Astrocyte (in vitro differentiated cells and primary cell): ENCODE results near the gene AXL. TPM values are rescaled to one million over a fixed set of nuclear protein-coding genes. Genes with fewer than 3 reads are reported as not detected.

Experiments
- DNase-seq: peaks from one replicate; pipeline ENCODE4 v3.0.0-alpha.2; 2010; ENCODE audit warnings: low read depth
- FAIRE-seq: peaks from 2 replicates; lab custom pipeline; 2011; peaks lifted over from hg19 to GRCh38; lab: Jason Lieb, UNC
- H2AFZ ChIP-seq: 2 replicates; pipeline ENCODE4 v1.6.0; 2012; ENCODE audit warnings: low read depth, low read length, inconsistent platforms
- H3K27ac ChIP-seq: 2 replicates; pipeline ENCODE4 v1.5.1; 2011; ENCODE audit warnings: low read depth, low read length, inconsistent platforms
- H3K27me3 ChIP-seq: 2 replicates; pipeline ENCODE4 v1.6.0; 2011; ENCODE audit warnings: low read length, inconsistent platforms; ENCODE audit not compliant: insufficient read depth
- H3K36me3 ChIP-seq: 2 replicates; pipeline ENCODE4 v1.5.1; 2011; ENCODE audit warnings: low read length, inconsistent platforms; ENCODE audit not compliant: insufficient read depth
- H3K4me1 ChIP-seq: 2 replicates; pipeline ENCODE4 v1.5.1; 2011; ENCODE audit warnings: low read length, inconsistent platforms; ENCODE audit not compliant: insufficient read depth
- H3K4me2 ChIP-seq: 2 replicates; pipeline ENCODE4 v1.6.0; 2012; ENCODE audit warnings: low read length, inconsistent platforms
- H3K4me3 ChIP-seq: 2 replicates; pipeline ENCODE4 v1.5.1; 2011; ENCODE audit warnings: low read depth, mild to moderate bottlenecking, low read length, inconsistent platforms; ENCODE audit not compliant: insufficient read depth
- H3K79me2 ChIP-seq: 2 replicates; pipeline ENCODE4 v1.6.0; 2012; ENCODE audit warnings: mild to moderate bottlenecking, low read length, inconsistent platforms; ENCODE audit not compliant: insufficient read depth
- H3K9ac ChIP-seq: 2 replicates; pipeline ENCODE4 v1.6.0; 2012; ENCODE audit warnings: mild to moderate bottlenecking, low read length, inconsistent platforms
- H3K9me3 ChIP-seq: 2 replicates; pipeline ENCODE4 v1.5.1; 2012; ENCODE audit warnings: low read depth, mild to moderate bottlenecking, low read length, inconsistent platforms; ENCODE audit not compliant: insufficient read depth
- H4K20me1 ChIP-seq: 2 replicates; pipeline ENCODE4 v1.6.0; 2012; ENCODE audit warnings: low read length, inconsistent platforms; ENCODE audit not compliant: insufficient read depth
- H3K27ac Mint-ChIP-seq: one replicate; pipeline ENCODE4 v1.8.0; 2021; ENCODE audit warnings: mild to moderate bottlenecking, mixed read lengths; ENCODE audit not compliant: unreplicated experiment
- H3K27me3 Mint-ChIP-seq: one replicate; pipeline ENCODE4 v1.8.0; 2021; ENCODE audit warnings: low read depth, mixed read lengths; ENCODE audit not compliant: unreplicated experiment
- H3K36me3 Mint-ChIP-seq: one replicate; pipeline ENCODE4 v1.8.0; 2021; ENCODE audit warnings: low read depth, mixed read lengths; ENCODE audit not compliant: unreplicated experiment
- H3K4me1 Mint-ChIP-seq: one replicate; pipeline ENCODE4 v1.8.0; 2021; ENCODE audit warnings: low read depth, mixed read lengths; ENCODE audit not compliant: unreplicated experiment
- H3K4me3 Mint-ChIP-seq: one replicate; pipeline ENCODE4 v1.8.0; 2021; ENCODE audit warnings: mild to moderate bottlenecking, moderate library complexity, mixed read lengths; ENCODE audit not compliant: unreplicated experiment
- H3K9me3 Mint-ChIP-seq: one replicate; pipeline ENCODE4 v1.8.0; 2021; ENCODE audit warnings: mild to moderate bottlenecking, mixed read lengths; ENCODE audit not compliant: unreplicated experiment
- CTCF ChIP-seq: IDR thresholded peaks from 2 replicates; pipeline ENCODE4 v1.5.1; 2011; ENCODE audit warnings: low read depth, mild to moderate bottlenecking, inconsistent platforms, low read length, moderate library complexity; ENCODE audit not compliant: insufficient read depth
- EZH2 ChIP-seq: IDR thresholded peaks from 2 replicates; pipeline ENCODE4 v1.6.1; 2012; ENCODE audit warnings: mild to moderate bottlenecking, low read length, inconsistent platforms; ENCODE audit not compliant: insufficient read depth
- total RNA-seq: library from RNA; stranded (reverse); gene quantifications from 2 replicates; pipeline ENCODE4 v1.2.1, GENCODE V29; 2021

The AXL gene
- total RNA-seq, 1 donor from 2014 or later, result 156 TPM

GRCh38 chr19:41265395-41266153, 46.6 kb downstream of the AXL start:
- Histone ChIP-seq H3K4me2 (peak overlapping the region; percentile 99), H3K36me3 (peaks cover 36% of the 10 kb centered on the region), H2AFZ (no peak overlapping the region), H3K4me3 (peak overlapping the region; percentile 87), H3K27me3 (no peaks in the 10 kb centered on the region), H3K4me1 (peaks cover 27% of the 10 kb centered on the region), H4K20me1 (peaks cover 40% of the 10 kb centered on the region), H3K9me3 (no peaks in the 10 kb centered on the region), H3K9ac (peak overlapping the region; percentile 99), H3K79me2 (peaks cover 63% of the 10 kb centered on the region), H3K27ac (peak overlapping the region; percentile 98)
- H3K4me3 Mint-ChIP-seq, result peak overlapping the region; percentile 88
- peaks cover 21% of the 10 kb centered on the region for H3K4me1 Mint-ChIP-seq
- H3K9me3 Mint-ChIP-seq, result no peaks in the 10 kb centered on the region
- TF ChIP-seq EZH2, result no peak
- TF ChIP-seq CTCF, result no peak
- H3K36me3 Mint-ChIP-seq, result peaks cover 4% of the 10 kb centered on the region
- peak overlapping the region; percentile 98 for H3K27ac Mint-ChIP-seq
- no peaks in the 10 kb centered on the region for H3K27me3 Mint-ChIP-seq
- DNase-seq (peak; percentile 13), FAIRE-seq (no peak)

GRCh38 chr19:41269055-41269454, 50.0 kb downstream of the AXL start:
- no peaks in the 10 kb centered on the region for H3K9me3 Mint-ChIP-seq
- Histone ChIP-seq H3K27me3 (no peaks in the 10 kb centered on the region), H3K27ac (no peak overlapping the region), H3K4me2 (no peak overlapping the region), H2AFZ (no peak overlapping the region), H3K9ac (no peak overlapping the region), H3K4me1 (peaks cover 18% of the 10 kb centered on the region), H3K9me3 (no peaks in the 10 kb centered on the region), H3K79me2 (peaks cover 91% of the 10 kb centered on the region), H4K20me1 (peaks cover 73% of the 10 kb centered on the region), H3K36me3 (peaks cover 61% of the 10 kb centered on the region), H3K4me3 (no peak overlapping the region)
- H3K27me3 Mint-ChIP-seq, result no peaks in the 10 kb centered on the region
- TF ChIP-seq CTCF (no peak), EZH2 (no peak)
- FAIRE-seq (no peak), DNase-seq (no peak)
- H3K4me3 Mint-ChIP-seq, result no peak overlapping the region
- no peak overlapping the region for H3K27ac Mint-ChIP-seq
- peaks cover 18% of the 10 kb centered on the region for H3K4me1 Mint-ChIP-seq
- H3K36me3 Mint-ChIP-seq, result peaks cover 10% of the 10 kb centered on the region

GRCh38 chr19:41269571-41269970, 50.5 kb downstream of the AXL start:
- H3K27me3 ChIP-seq, result no peaks in the 10 kb centered on the region
- no peaks in the 10 kb centered on the region for H3K27me3 Mint-ChIP-seq
- no peak overlapping the region for H3K4me2 ChIP-seq
- no peak for DNase-seq
- no peak overlapping the region for H3K4me3 Mint-ChIP-seq
- peaks cover 18% of the 10 kb centered on the region for H3K4me1 ChIP-seq
- no peak overlapping the region for H3K27ac Mint-ChIP-seq
- peaks cover 90% of the 10 kb centered on the region for H3K79me2 ChIP-seq
- peaks cover 10% of the 10 kb centered on the region for H3K36me3 Mint-ChIP-seq
- H3K4me3 ChIP-seq, result no peak overlapping the region
- H3K4me1 Mint-ChIP-seq, result peaks cover 18% of the 10 kb centered on the region
- H3K9ac ChIP-seq, result no peak overlapping the region
- peaks cover 78% of the 10 kb centered on the region for H4K20me1 ChIP-seq
- TF ChIP-seq CTCF (no peak), EZH2 (no peak)
- H3K27ac ChIP-seq, result no peak overlapping the region
- H2AFZ ChIP-seq, result no peak overlapping the region
- H3K9me3 ChIP-seq, result no peaks in the 10 kb centered on the region
- no peaks in the 10 kb centered on the region for H3K9me3 Mint-ChIP-seq
- no peak for FAIRE-seq
- peaks cover 66% of the 10 kb centered on the region for H3K36me3 ChIP-seq
